Peyer's patch (tissue), 4 donors: ENCODE measurements around the gene ADGRD1. TPM values are rescaled to one million over a fixed set of nuclear protein-coding genes. Genes with fewer than 3 reads are reported as not detected.

ENCODE experiments used
- DNase-seq, 3 donors: peaks; one replicate each; pipeline ENCODE4 v3.0.0-alpha.2; 2017 to 2019
- H3K27ac ChIP-seq, 4 donors: fragments of 200-600 bp; sonication (generic); one replicate each; pipeline ENCODE4 v1.5.1; 2016 to 2019
- H3K27me3 ChIP-seq, 2 donors: fragments of 200-600 bp; sonication (generic); one replicate each; pipeline ENCODE4 v1.5.1; 2019
- H3K36me3 ChIP-seq, 3 donors: fragments of 200-600 bp; sonication (generic); one replicate each; pipeline ENCODE4 v1.5.1; 2016 to 2019
- H3K4me1 ChIP-seq, 4 donors: fragments of 200-600 bp; sonication (generic); one replicate each; pipeline ENCODE4 v1.5.1; 2016 to 2019
- H3K4me3 ChIP-seq, 4 donors: fragments of 200-600 bp; sonication (generic); 1 replicate in 3 of 4; 2 replicates in 1 of 4; pipeline ENCODE4 v1.5.1; 2016 to 2019; ENCODE audit warnings: mild to moderate bottlenecking in 1 of 4
- H3K9me3 ChIP-seq, 4 donors: fragments of 200-600 bp; sonication (generic); one replicate each; pipeline ENCODE4 v1.5.1; 2016 to 2019; ENCODE audit warnings: mild to moderate bottlenecking in 1 of 4
- CTCF ChIP-seq, 6 experiments: fragments of 450-650 bp in 4 of 6; fragments of 200-600 bp in 2 of 6; sonication (generic) in 1 of 6; IDR thresholded peaks; one replicate each; pipeline ENCODE4 v1.5.1; 2017 to 2019; ENCODE audit warnings: antibody characterized with exemption in 6 of 6, mild to moderate bottlenecking in 3 of 6, moderate library complexity in 1 of 6
- POLR2A ChIP-seq, 2 donors: fragments of 450-650 bp; IDR thresholded peaks; one replicate each; pipeline ENCODE4 v1.5.1; 2017; ENCODE audit warnings: antibody characterized with exemption in 2 of 2, mild to moderate bottlenecking in 2 of 2, moderate library complexity in 2 of 2
- total RNA-seq, 4 donors: library from RNA; depleted of rRNA; stranded (reverse); fragments of >200 nt; gene quantifications; one replicate each; pipeline ENCODE4 v1.1.0, GENCODE V29; 2016

The ADGRD1 gene
- total RNA-seq, 4 donors from 2014 or later, result 7.0 to 42.9 (median 27.9) TPM

GRCh38 chr12:131151558-131152345, 198.0 kb downstream of the ADGRD1 start:
- Histone ChIP-seq H3K4me1 (no peaks in the 10 kb centered on the region), H3K27ac (no peak overlapping the region), H3K27me3 (no peaks in the 10 kb centered on the region), H3K36me3 (no peaks in the 10 kb centered on the region), H3K9me3 (no peaks in the 10 kb centered on the region), H3K4me3 (no peak overlapping the region)
- TF ChIP-seq CTCF (IDR thresholded peaks at IDR 0.05) (no peak), POLR2A (IDR thresholded peaks at IDR 0.05) (no peak)
- DNase-seq, result no peak

GRCh38 chr12:131152587-131152986, 198.9 kb downstream of the ADGRD1 start:
- H3K36me3 ChIP-seq, result no peaks in the 10 kb centered on the region
- H3K4me1 ChIP-seq, result no peaks in the 10 kb centered on the region
- H3K4me3 ChIP-seq, result no peak overlapping the region
- DNase-seq, result no peak
- H3K27ac ChIP-seq, result no peak overlapping the region
- H3K27me3 ChIP-seq, result no peaks in the 10 kb centered on the region
- no peaks in the 10 kb centered on the region for H3K9me3 ChIP-seq
- TF ChIP-seq POLR2A (IDR thresholded peaks at IDR 0.05) (no peak), CTCF (IDR thresholded peaks at IDR 0.05) (no peak)

- no peaks in the 10 kb centered on the region for H3K9me3 ChIP-seq
- no peaks in the 10 kb centered on the region for H3K4me1 ChIP-seq
- no peak for DNase-seq
- TF ChIP-seq POLR2A (IDR thresholded peaks at IDR 0.05), result no peak
- H3K36me3 ChIP-seq, result no peaks in the 10 kb centered on the region
- no peaks in the 10 kb centered on the region for H3K27me3 ChIP-seq
- H3K4me3 ChIP-seq, result no peak overlapping the region
- H3K27ac ChIP-seq, result no peak overlapping the region
Measured at GRCh38 chr12:131153016-131153415, 199.3 kb downstream of the ADGRD1 start.

- no peak for DNase-seq
- no peaks in the 10 kb centered on the region for H3K4me1 ChIP-seq
- no peak for TF ChIP-seq POLR2A (IDR thresholded peaks at IDR 0.05)
- no peak for TF ChIP-seq CTCF (IDR thresholded peaks at IDR 0.05)
- no peak overlapping the region for H3K4me3 ChIP-seq
- no peaks in the 10 kb centered on the region for H3K27me3 ChIP-seq
- H3K9me3 ChIP-seq, result no peaks in the 10 kb centered on the region
- no peak overlapping the region for H3K27ac ChIP-seq
- H3K36me3 ChIP-seq, result no peaks in the 10 kb centered on the region
Measured at GRCh38 chr12:131153956-131154355, 200.2 kb downstream of the ADGRD1 start.

GRCh38 chr12:131155131-131155530, 201.4 kb downstream of the ADGRD1 start:
- Histone ChIP-seq H3K36me3 (no peaks in the 10 kb centered on the region), H3K27me3 (no peaks in the 10 kb centered on the region), H3K4me3 (no peak overlapping the region), H3K27ac (no peak overlapping the region), H3K9me3 (no peaks in the 10 kb centered on the region), H3K4me1 (no peaks in the 10 kb centered on the region)
- TF ChIP-seq POLR2A (IDR thresholded peaks at IDR 0.05) (no peak), CTCF (IDR thresholded peaks at IDR 0.05) (no peak)
- DNase-seq, result no peak

GRCh38 chr12:131157743-131158142, 204.0 kb downstream of the ADGRD1 start:
- Histone ChIP-seq H3K27ac (no peak overlapping the region), H3K9me3 (no peaks in the 10 kb centered on the region), H3K36me3 (no peaks in the 10 kb centered on the region), H3K4me1 (no peaks in the 10 kb centered on the region), H3K4me3 (no peak overlapping the region), H3K27me3 (no peaks in the 10 kb centered on the region)
- TF ChIP-seq POLR2A (IDR thresholded peaks at IDR 0.05), result no peak
- TF ChIP-seq CTCF (IDR thresholded peaks at IDR 0.05), result no peak
- DNase-seq, result no peak
